PC-9 (cell line): Measurements from ENCODE around the gene RFX7. TPM values are rescaled to one million over a fixed set of nuclear protein-coding genes. Genes with fewer than 3 reads are reported as not detected.

Source experiments
- BruUV-seq: library from RNA; stranded (reverse); fragments of 400-500 nt; replicated peaks from 2 replicates; lab custom pipeline; 2021; lab: Mats Ljungman, UMichigan
- CTCF ChIA-PET: fragments of 300-600 bp; sonication (Branson Sonifier 250); formaldehyde crosslinking; loops from one replicate; lab custom pipeline; 2022; ENCODE audit warnings: antibody characterized with exemption; lab: Charles Lee
- POLR2A ChIA-PET: fragments of 300-600 bp; sonication (Branson Sonifier 250); formaldehyde crosslinking; loops from one replicate; lab custom pipeline; 2022; ENCODE audit warnings: antibody characterized with exemption; ENCODE audit not compliant: unreplicated experiment; lab: Charles Lee
- DNase-seq, 2 experiments: peaks; one replicate each; pipeline versions ENCODE4 v3.0.0 to v3.0.0-alpha.2; 2015 to 2022; ENCODE audit warnings: mixed read lengths in 1 of 2
- H2AFZ ChIP-seq: fragments of 200-600 bp; sonication (generic); 2 replicates; pipeline ENCODE4 v1.8.1; 2017; ENCODE audit warnings: antibody characterized with exemption
- H3F3A ChIP-seq: fragments of 200-600 bp; sonication (generic); 2 replicates; pipeline ENCODE4 v1.8.1; 2017; ENCODE audit warnings: antibody characterized with exemption, mild to moderate bottlenecking, low read depth; ENCODE audit not compliant: insufficient read depth
- H3K27ac ChIP-seq: fragments of 200-600 bp; sonication (generic); 2 replicates; pipeline ENCODE4 v1.6.1; 2016; ENCODE audit warnings: mixed run types
- H3K27me3 ChIP-seq: fragments of 200-600 bp; sonication (generic); 2 replicates; pipeline ENCODE4 v1.6.1; 2016; ENCODE audit warnings: low read depth, mixed run types; ENCODE audit not compliant: insufficient read depth
- H3K36me3 ChIP-seq: fragments of 200-600 bp; sonication (generic); 2 replicates; pipeline ENCODE4 v1.6.1; 2016; ENCODE audit warnings: low read depth, mixed run types
- H3K4me1 ChIP-seq: fragments of 200-600 bp; sonication (generic); replicated peaks from 2 replicates; pipeline ENCODE4 v1.6.1; 2016; ENCODE audit warnings: mixed run types; ENCODE audit not compliant: insufficient read depth
- H3K4me2 ChIP-seq: fragments of 200-600 bp; sonication (generic); 2 replicates; pipeline ENCODE4 v1.6.1; 2017; ENCODE audit warnings: mixed run types
- H3K4me3 ChIP-seq: fragments of 200-600 bp; sonication (generic); 2 replicates; pipeline ENCODE4 v1.6.1; 2016; ENCODE audit warnings: mixed run types
- H3K79me2 ChIP-seq: fragments of 200-600 bp; sonication (generic); 2 replicates; pipeline ENCODE4 v1.6.1; 2017; ENCODE audit warnings: low read depth, mixed run types
- H3K9me2 ChIP-seq: fragments of 200-600 bp; sonication (generic); 2 replicates; pipeline ENCODE4 v1.8.1; 2017; ENCODE audit warnings: mild to moderate bottlenecking; ENCODE audit not compliant: insufficient read depth
- H3K9me3 ChIP-seq: fragments of 200-600 bp; sonication (generic); 2 replicates; pipeline ENCODE4 v1.8.1; 2016; ENCODE audit warnings: low read depth; ENCODE audit not compliant: insufficient read depth
- H4K20me1 ChIP-seq: fragments of 200-600 bp; sonication (generic); 2 replicates; pipeline ENCODE4 v1.8.1; 2017; ENCODE audit not compliant: insufficient read depth
- CTCF ChIP-seq: fragments of 200-600 bp; sonication (generic); conservative IDR thresholded peaks from 2 replicates; pipeline ENCODE4 v1.6.1; 2017; ENCODE audit warnings: mixed run types, antibody characterized with exemption, mild to moderate bottlenecking, moderate library complexity
- EZH2 ChIP-seq: fragments of 200-600 bp; sonication (generic); IDR thresholded peaks from 2 replicates; pipeline ENCODE4 v1.8.0; 2017; ENCODE audit warnings: antibody characterized with exemption, low read depth
- intact Hi-C: fragments of 100-400 bp; cut with micrococcal nuclease; formaldehyde crosslinking; loops from one replicate; pipeline ENCODE4 v1.10.0; 2022; ENCODE audit not compliant: unreplicated experiment
- total RNA-seq: library from RNA; stranded (reverse); gene quantifications from 2 replicates; pipeline ENCODE4 v1.2.3, GENCODE V29; 2021

RFX7 gene
- total RNA-seq, 1 experiment from 2014 or later = 24.6 TPM

GRCh38 chr15:56175788-56176187 is 67.9 kb downstream of the RFX7 start:
- H4K20me1 ChIP-seq = no peaks in the 10 kb centered on the region
- no peaks in the 10 kb centered on the region for H3K9me2 ChIP-seq
- no peaks in the 10 kb centered on the region for H3K36me3 ChIP-seq
- no peaks in the 10 kb centered on the region for H3K4me1 ChIP-seq
- no peaks in the 10 kb centered on the region for H3K9me3 ChIP-seq
- no peak overlapping the region for H2AFZ ChIP-seq
- peaks cover 5% of the 10 kb centered on the region; the same call in 1 of the 2 replicates for H3K79me2 ChIP-seq
- CTCF ChIA-PET = no interaction called here
- no peak overlapping the region for H3K4me2 ChIP-seq
- DNase-seq = no peak
- no peak overlapping the region for H3K4me3 ChIP-seq
- BruUV-seq = no TSS peak
- POLR2A ChIA-PET = no interaction called here
- no peaks in the 10 kb centered on the region for H3K27me3 ChIP-seq
- no peaks in the 10 kb centered on the region for H3F3A ChIP-seq
- intact Hi-C loops = no loop called here
- no peak for TF ChIP-seq CTCF
- TF ChIP-seq EZH2 = no peak
- no peak overlapping the region for H3K27ac ChIP-seq

- H4K20me1 ChIP-seq = no peaks in the 10 kb centered on the region
- H3K9me2 ChIP-seq = no peaks in the 10 kb centered on the region
- POLR2A ChIA-PET = no interaction called here
- TF ChIP-seq EZH2 (no peak), CTCF (no peak)
- H3K4me2 ChIP-seq = no peak overlapping the region
- H3K27me3 ChIP-seq = no peaks in the 10 kb centered on the region
- H3K36me3 ChIP-seq = no peaks in the 10 kb centered on the region
- DNase-seq = no peak
- H3K4me1 ChIP-seq = no peaks in the 10 kb centered on the region
- no peaks in the 10 kb centered on the region for H3F3A ChIP-seq
- H3K9me3 ChIP-seq = no peaks in the 10 kb centered on the region
- H2AFZ ChIP-seq = no peak overlapping the region
- peaks cover 5% of the 10 kb centered on the region; the same call in 1 of the 2 replicates for H3K79me2 ChIP-seq
- BruUV-seq = no TSS peak
- no peak overlapping the region for H3K27ac ChIP-seq
- H3K4me3 ChIP-seq = no peak overlapping the region
- CTCF ChIA-PET = no interaction called here
- intact Hi-C loops = no loop called here
Observed at GRCh38 chr15:56174649-56175048, 69.0 kb downstream of the RFX7 start.

GRCh38 chr15:56168394-56168793 is 75.3 kb downstream of the RFX7 start:
- intact Hi-C loops = no loop called here
- H3K4me2 ChIP-seq = no peak overlapping the region
- ChIA-PET POLR2A (no interaction called here), CTCF (no interaction called here)
- no peaks in the 10 kb centered on the region for H3K9me2 ChIP-seq
- no peak overlapping the region for H2AFZ ChIP-seq
- H4K20me1 ChIP-seq = no peaks in the 10 kb centered on the region
- H3K9me3 ChIP-seq = no peaks in the 10 kb centered on the region
- no peaks in the 10 kb centered on the region for H3K79me2 ChIP-seq
- H3F3A ChIP-seq = no peaks in the 10 kb centered on the region
- no peaks in the 10 kb centered on the region for H3K36me3 ChIP-seq
- TF ChIP-seq EZH2 (no peak), CTCF (no peak)
- no peaks in the 10 kb centered on the region for H3K4me1 ChIP-seq
- H3K4me3 ChIP-seq = no peak overlapping the region
- DNase-seq = no peak
- no peaks in the 10 kb centered on the region for H3K27me3 ChIP-seq
- H3K27ac ChIP-seq = no peak overlapping the region
- BruUV-seq = no TSS peak
